GM12878 (cell line): ENCODE data around the gene ICA1L. TPM values are rescaled to one million over a fixed set of nuclear protein-coding genes. Genes with fewer than 3 reads are reported as not detected.

Experiments used
- BCL11A ChIP-seq: IDR thresholded peaks from 2 replicates; pipeline ENCODE4 v1.6.1; 2011; ENCODE audit warnings: low read depth, low read length
- MXI1 ChIP-seq: fragments of 150-350 bp; IDR thresholded peaks from 2 replicates; pipeline ENCODE4 v1.6.1; 2011; ENCODE audit warnings: low read depth, mild to moderate bottlenecking, inconsistent platforms, low read length, improper control_type of control experiment
- RELB ChIP-seq: fragments of 450-650 bp; IDR thresholded peaks from 2 replicates; pipeline ENCODE4 v1.6.1; 2017; ENCODE audit warnings: low read depth, mild to moderate bottlenecking, moderate library complexity
- USF2 ChIP-seq: IDR thresholded peaks from 2 replicates; pipeline ENCODE4 v1.6.1; 2011; ENCODE audit warnings: low read depth, low read length, improper control_type of control experiment, borderline replicate concordance
- ZNF207 ChIP-seq: fragments of 450-650 bp; IDR thresholded peaks from 2 replicates; pipeline ENCODE4 v1.6.1; 2014; ENCODE audit warnings: antibody characterized with exemption, mild to moderate bottlenecking, borderline replicate concordance
- ZZZ3 ChIP-seq: IDR thresholded peaks from 2 replicates; pipeline ENCODE4 v1.6.1; 2011; ENCODE audit warnings: low read depth; ENCODE audit not compliant: control insufficient read depth, insufficient read length
- polyA plus RNA-seq, 11 experiments: library from polyadenylated mRNA; depleted of rRNA in 4 of 11; unstranded in 6 of 11; stranded (reverse) in 5 of 11; fragments of >200 nt; fragmentation: Nextera tagmentation in 4 of 11; fragmentation: Illumina TruSeq in 1 of 11; extraction: Ambion mirVana in 4 of 11; extraction: Trizol in 1 of 11; gene quantifications; 1 replicate in 1 of 11; 2 replicates in 10 of 11; pipeline versions ENCODE4 v1.2.1 to v1.2.3, GENCODE V29; 2011 to 2016; ENCODE audit warnings: inconsistent platforms in 2 of 11, missing spikeins in 2 of 11, low read depth in 1 of 11
- total RNA-seq, 4 experiments: library from RNA; depleted of rRNA in 3 of 4; stranded (reverse); fragments of >200 nt in 3 of 4; fragmentation: Illumina TruSeq in 1 of 4; extraction: Trizol in 1 of 4; gene quantifications; 2 replicates each; pipeline versions ENCODE4 v1.2.1 to v1.2.3, GENCODE V29; 2013 to 2021

ICA1L gene
- total and polyA plus RNA-seq, 10 of the 15 experiments (the other 5 are each of a cell fraction or from before 2014, with no cell fraction given) = 0.85 to 7.4 (median 3.6) TPM

- no peak for TF ChIP-seq MXI1
- TF ChIP-seq ZZZ3 = no peak
- TF ChIP-seq ZNF207 = no peak
- no peak for TF ChIP-seq BCL11A
- no peak for TF ChIP-seq RELB
- no peak for TF ChIP-seq USF2
These were observed 147.8 kb downstream of the ICA1L start (continued) for GRCh38 chr2:202723746-202724145.

Other genes with a start within 250 kb of the ICA1L start
- gene FAM117B, start 236.8 kb downstream of the ICA1L start, total RNA-seq (2014; rRNA removed) = 3.4 and 3.9 TPM in 2 replicates
- 3.4 and 3.7 TPM in 2 replicates for gene FAM117B, start 236.8 kb downstream of the ICA1L start, total RNA-seq (2014; rRNA removed; fragmentation: Illumina TruSeq; extraction: Trizol)
- gene FAM117B, start 236.8 kb downstream of the ICA1L start, total RNA-seq (2021) = 6.7 and 7.6 TPM in 2 replicates
- gene FAM117B, start 236.8 kb downstream of the ICA1L start, polyA plus RNA-seq (2011; rRNA removed) = 4.0 and 4.4 TPM in 2 replicates
- 5.9 and 7.1 TPM in 2 replicates for gene FAM117B, start 236.8 kb downstream of the ICA1L start, polyA plus RNA-seq (2014; fragmentation: Illumina TruSeq; extraction: Trizol)
- 1 to 10 TPM; 1.6 to 4.1 TPM for gene FAM117B, start 236.8 kb downstream of the ICA1L start, polyA plus RNA-seq (2014; fragmentation: Nextera tagmentation; extraction: Ambion mirVana)
- gene FAM117B, start 236.8 kb downstream of the ICA1L start, polyA plus RNA-seq (2014; rRNA removed) = 3.4 and 4.0 TPM in 2 replicates
- 1 to 10 TPM; 4.4 to 4.7 TPM for gene FAM117B, start 236.8 kb downstream of the ICA1L start, polyA plus RNA-seq (2016; fragmentation: Nextera tagmentation; extraction: Ambion mirVana)
- 52.9 and 67.6 TPM in 2 replicates for gene WDR12, start 39.9 kb upstream of the ICA1L start, total RNA-seq (2014; rRNA removed)
- gene WDR12, start 39.9 kb upstream of the ICA1L start, total RNA-seq (2014; rRNA removed; fragmentation: Illumina TruSeq; extraction: Trizol) = 66.5 and 76.0 TPM in 2 replicates
- gene WDR12, start 39.9 kb upstream of the ICA1L start, total RNA-seq (2021) = 95.7 and 98.3 TPM in 2 replicates
- gene WDR12, start 39.9 kb upstream of the ICA1L start, polyA plus RNA-seq (2011; rRNA removed) = 117 and 223 TPM in 2 replicates
- 77.3 and 85.5 TPM in 2 replicates for gene WDR12, start 39.9 kb upstream of the ICA1L start, polyA plus RNA-seq (2014; fragmentation: Illumina TruSeq; extraction: Trizol)
- 100 to 1,000 TPM; 214 to 256 TPM for gene WDR12, start 39.9 kb upstream of the ICA1L start, polyA plus RNA-seq (2014; fragmentation: Nextera tagmentation; extraction: Ambion mirVana)
- gene WDR12, start 39.9 kb upstream of the ICA1L start, polyA plus RNA-seq (2014; rRNA removed) = 57.2 and 71.7 TPM in 2 replicates
- gene WDR12, start 39.9 kb upstream of the ICA1L start, polyA plus RNA-seq (2016; fragmentation: Nextera tagmentation; extraction: Ambion mirVana) = 100 to 1,000 TPM; 161 to 174 TPM
- gene CARF, start 40.5 kb upstream of the ICA1L start, total RNA-seq (2014; rRNA removed) = 7.6 and 8.1 TPM in 2 replicates
- gene CARF, start 40.5 kb upstream of the ICA1L start, total RNA-seq (2014; rRNA removed; fragmentation: Illumina TruSeq; extraction: Trizol) = 8.8 and 10.4 TPM in 2 replicates
- gene CARF, start 40.5 kb upstream of the ICA1L start, total RNA-seq (2021) = 5.7 and 6.4 TPM in 2 replicates
- gene CARF, start 40.5 kb upstream of the ICA1L start, polyA plus RNA-seq (2011; rRNA removed) = 10.8 and 16.9 TPM in 2 replicates
- gene CARF, start 40.5 kb upstream of the ICA1L start, polyA plus RNA-seq (2014; fragmentation: Illumina TruSeq; extraction: Trizol) = 11.5 and 12.5 TPM in 2 replicates
- 1 to 10 TPM; 1.8 to 2.8 TPM for gene CARF, start 40.5 kb upstream of the ICA1L start, polyA plus RNA-seq (2014; fragmentation: Nextera tagmentation; extraction: Ambion mirVana)
- 6.5 and 10.7 TPM in 2 replicates for gene CARF, start 40.5 kb upstream of the ICA1L start, polyA plus RNA-seq (2014; rRNA removed)
- 1 to 10 TPM; 3.1 to 3.4 TPM for gene CARF, start 40.5 kb upstream of the ICA1L start, polyA plus RNA-seq (2016; fragmentation: Nextera tagmentation; extraction: Ambion mirVana)
- 7.5 and 9.2 TPM in 2 replicates for gene NBEAL1, start 143.1 kb upstream of the ICA1L start, total RNA-seq (2014; rRNA removed)
- 10.7 and 12.4 TPM in 2 replicates for gene NBEAL1, start 143.1 kb upstream of the ICA1L start, total RNA-seq (2014; rRNA removed; fragmentation: Illumina TruSeq; extraction: Trizol)
- gene NBEAL1, start 143.1 kb upstream of the ICA1L start, total RNA-seq (2021) = 6.6 and 10.0 TPM in 2 replicates
- 7.4 and 8.7 TPM in 2 replicates for gene NBEAL1, start 143.1 kb upstream of the ICA1L start, polyA plus RNA-seq (2011; rRNA removed)
- gene NBEAL1, start 143.1 kb upstream of the ICA1L start, polyA plus RNA-seq (2014; fragmentation: Illumina TruSeq; extraction: Trizol) = 11.3 and 16.1 TPM in 2 replicates
- 1 to 10 TPM; 1.9 to 3.6 TPM for gene NBEAL1, start 143.1 kb upstream of the ICA1L start, polyA plus RNA-seq (2014; fragmentation: Nextera tagmentation; extraction: Ambion mirVana)
- gene NBEAL1, start 143.1 kb upstream of the ICA1L start, polyA plus RNA-seq (2014; rRNA removed) = 2.6 and 3.3 TPM in 2 replicates
- 1 to 10 TPM; 6.7 to 7.0 TPM for gene NBEAL1, start 143.1 kb upstream of the ICA1L start, polyA plus RNA-seq (2016; fragmentation: Nextera tagmentation; extraction: Ambion mirVana)